Measurements from ENCODE around the gene RTL10. TPM values are rescaled to one million over a fixed set of nuclear protein-coding genes. Genes with fewer than 3 reads are reported as not detected.

The RTL10 gene
- total and polyA plus RNA-seq, 2 of the 13 experiments (the other 11 are each of a cell fraction or from before 2014, with no cell fraction given), result 14.1 to 15.8 TPM

GRCh38 chr22:19898831-19899567, 44.3 kb upstream of the RTL10 start (continued):
- no peak for TF ChIP-seq AFF4 (CRISPR knock-in tag; IDR thresholded peaks at IDR 0.05)
- no peak for TF ChIP-seq SIN3B (IDR thresholded peaks at IDR 0.05; ENCODE audit: low read length)
- no peak for TF ChIP-seq NPAS2 (CRISPR knock-in tag; IDR thresholded peaks at IDR 0.05; ENCODE audit: borderline replicate concordance)
- no peak for TF ChIP-seq ZNF775 (CRISPR knock-in tag; IDR thresholded peaks at IDR 0.05; ENCODE audit: borderline replicate concordance)
- no peak for TF ChIP-seq LBX2 (CRISPR knock-in tag; IDR thresholded peaks at IDR 0.05; ENCODE audit: borderline replicate concordance)
- TF ChIP-seq ZBTB34 (CRISPR knock-in tag; IDR thresholded peaks at IDR 0.05), result no peak
- TF ChIP-seq ZNF276 (CRISPR knock-in tag; IDR thresholded peaks at IDR 0.05; ENCODE audit: low read depth), result no peak
- TF ChIP-seq ZNF780A (CRISPR knock-in tag; IDR thresholded peaks at IDR 0.05), result no peak
- TF ChIP-seq RCOR2 (CRISPR knock-in tag; IDR thresholded peaks at IDR 0.05), result no peak
- peak; percentile 41; the same call in 1 of the 2 replicates for TF ChIP-seq GMEB1 (CRISPR knock-in tag; IDR thresholded peaks at IDR 0.05; ENCODE audit: borderline replicate concordance)
- no peak for TF ChIP-seq RFX3 (CRISPR knock-in tag; IDR thresholded peaks at IDR 0.05)
- no peak for TF ChIP-seq PAF1 (CRISPR knock-in tag; IDR thresholded peaks at IDR 0.05)
- TF ChIP-seq MAF1 (CRISPR knock-in tag; IDR thresholded peaks at IDR 0.05; ENCODE audit: borderline replicate concordance), result no peak
- no peak for TF ChIP-seq RELA (CRISPR knock-in tag; IDR thresholded peaks at IDR 0.05)
- TF ChIP-seq ETS1 (CRISPR knock-in tag; IDR thresholded peaks at IDR 0.05), result no peak
- TF ChIP-seq ZNF414 (CRISPR knock-in tag; IDR thresholded peaks at IDR 0.05), result no peak
- TF ChIP-seq ZNF883 (CRISPR knock-in tag; IDR thresholded peaks at IDR 0.05; ENCODE audit: not compliant biosample characterization), result no peak
- no peak for TF ChIP-seq CHCHD3 (CRISPR knock-in tag; IDR thresholded peaks at IDR 0.05)

Measured in HepG2 (cell line).